H9 (cell line): ENCODE results near the gene U2AF1L4. TPM values are rescaled to one million over a fixed set of nuclear protein-coding genes. Genes with fewer than 3 reads are reported as not detected.

Source experiments
- DNase-seq: peaks from one replicate; pipeline ENCODE4 v3.0.0-alpha.2; 2017
- H2AFZ ChIP-seq: one replicate; pipeline ENCODE4 v1.6.1; 2013; ENCODE audit warnings: mild to moderate bottlenecking, low read length, control low read depth, moderate library complexity
- H2AK5ac ChIP-seq: 2 replicates; pipeline ENCODE4 v1.6.1; 2013; ENCODE audit warnings: low read length, control low read depth, mixed read lengths; ENCODE audit not compliant: insufficient read length
- H2BK120ac ChIP-seq: one replicate; pipeline ENCODE4 v1.6.1; 2013; ENCODE audit warnings: low read depth, mild to moderate bottlenecking, low read length, control low read depth, inconsistent platforms; ENCODE audit not compliant: poor library complexity, severe bottlenecking
- H2BK12ac ChIP-seq: 2 replicates; pipeline ENCODE4 v1.6.1; 2013; ENCODE audit warnings: low read length, control low read depth, mixed read lengths, low read depth; ENCODE audit not compliant: insufficient read length
- H2BK15ac ChIP-seq: 2 replicates; pipeline ENCODE4 v1.6.1; 2013; ENCODE audit warnings: low read depth, low read length, control low read depth
- H2BK20ac ChIP-seq: one replicate; pipeline ENCODE4 v1.6.1; 2013; ENCODE audit warnings: low read depth, mild to moderate bottlenecking, low read length, control low read depth, inconsistent platforms; ENCODE audit not compliant: poor library complexity, severe bottlenecking
- H2BK5ac ChIP-seq: 2 replicates; pipeline ENCODE4 v1.6.1; 2013; ENCODE audit warnings: low read length, control low read depth, mixed read lengths; ENCODE audit not compliant: insufficient read length
- H3K14ac ChIP-seq: 2 replicates; pipeline ENCODE4 v1.6.1; 2013; ENCODE audit warnings: low read length, control low read depth; ENCODE audit not compliant: insufficient read depth
- H3K18ac ChIP-seq: 2 replicates; pipeline ENCODE4 v1.6.1; 2013; ENCODE audit warnings: low read depth, mild to moderate bottlenecking, mixed read lengths, low read length, control low read depth; ENCODE audit not compliant: insufficient read length
- H3K23ac ChIP-seq: 2 replicates; pipeline ENCODE4 v1.6.1; 2013; ENCODE audit warnings: low read length, control low read depth, mixed read lengths, low read depth; ENCODE audit not compliant: insufficient read length
- H3K23me2 ChIP-seq: 2 replicates; pipeline ENCODE4 v1.6.1; 2013; ENCODE audit warnings: low read depth, mild to moderate bottlenecking, mixed read lengths, low read length, control low read depth; ENCODE audit not compliant: insufficient read length, poor library complexity, severe bottlenecking
- H3K27ac ChIP-seq: 2 replicates; pipeline ENCODE4 v1.5.1; 2013; ENCODE audit warnings: low read length, control low read depth, mixed read lengths, low read depth; ENCODE audit not compliant: insufficient read length
- H3K27me3 ChIP-seq: 2 replicates; pipeline ENCODE4 v1.6.1; 2013; ENCODE audit warnings: low read length, control low read depth, inconsistent platforms; ENCODE audit not compliant: insufficient read depth
- H3K4ac ChIP-seq: 2 replicates; pipeline ENCODE4 v1.6.1; 2013; ENCODE audit warnings: low read depth, mild to moderate bottlenecking, control low read depth, inconsistent platforms, low read length, moderate library complexity
- H3K4me1 ChIP-seq: 2 replicates; pipeline ENCODE4 v1.6.1; 2013; ENCODE audit warnings: low read length, control low read depth, inconsistent platforms; ENCODE audit not compliant: insufficient read depth
- H3K4me2 ChIP-seq: 2 replicates; pipeline ENCODE4 v1.6.1; 2013; ENCODE audit warnings: low read length, control low read depth, mixed read lengths; ENCODE audit not compliant: insufficient read length, insufficient read depth
- H3K56ac ChIP-seq: 2 replicates; pipeline ENCODE4 v1.6.1; 2013; ENCODE audit warnings: low read depth, mild to moderate bottlenecking, mixed read lengths, low read length, control low read depth; ENCODE audit not compliant: insufficient read length
- H3K79me1 ChIP-seq: 2 replicates; pipeline ENCODE4 v1.6.1; 2013; ENCODE audit warnings: low read depth, mild to moderate bottlenecking, moderate library complexity, low read length, control low read depth, inconsistent platforms; ENCODE audit not compliant: insufficient read depth, poor library complexity, severe bottlenecking
- H3K79me2 ChIP-seq: 2 replicates; pipeline ENCODE4 v1.6.1; 2013; ENCODE audit warnings: low read length, control low read depth, inconsistent platforms; ENCODE audit not compliant: insufficient read depth
- H3K9ac ChIP-seq: 2 replicates; pipeline ENCODE4 v1.6.1; 2013; ENCODE audit warnings: low read length, control low read depth, mixed read lengths; ENCODE audit not compliant: insufficient read length; ENCODE audit errors: extremely low read depth
- H3K9me3 ChIP-seq: one replicate; pipeline ENCODE4 v1.6.1; 2013; ENCODE audit warnings: low read depth, low read length, inconsistent platforms; ENCODE audit not compliant: control insufficient read depth
- H3T11ph ChIP-seq: one replicate; pipeline ENCODE4 v1.6.1; 2013; ENCODE audit warnings: mild to moderate bottlenecking, low read length, control low read depth, inconsistent platforms
- H4K20me1 ChIP-seq: one replicate; pipeline ENCODE4 v1.6.1; 2013; ENCODE audit not compliant: control insufficient read depth, insufficient read length, insufficient read depth
- H4K5ac ChIP-seq: 2 replicates; pipeline ENCODE4 v1.6.1; 2013; ENCODE audit warnings: low read depth, mild to moderate bottlenecking, mixed read lengths, low read length, control low read depth; ENCODE audit not compliant: insufficient read length
- H4K8ac ChIP-seq: replicated peaks from 2 replicates; pipeline ENCODE4 v1.6.1; 2013; ENCODE audit warnings: low read length, control low read depth, mixed read lengths, low read depth; ENCODE audit not compliant: insufficient read length
- H4K91ac ChIP-seq: 2 replicates; pipeline ENCODE4 v1.6.1; 2013; ENCODE audit warnings: low read depth, mild to moderate bottlenecking, moderate library complexity, mixed read lengths, low read length, control low read depth; ENCODE audit not compliant: insufficient read length
- H3K27ac Mint-ChIP-seq, 3 experiments: 2 replicates in 2 of 3; 3 replicates in 1 of 3; pipeline ENCODE4 v1.8.0; 2020 to 2021; ENCODE audit warnings: mixed read lengths in 3 of 3, mild to moderate bottlenecking in 1 of 3, moderate library complexity in 1 of 3
- H3K27me3 Mint-ChIP-seq: 2 replicates; pipeline ENCODE4 v1.8.0; 2021; ENCODE audit warnings: low read depth, mild to moderate bottlenecking, moderate library complexity, mixed read lengths
- H3K36me3 Mint-ChIP-seq, 3 experiments: 2 replicates in 2 of 3; 3 replicates in 1 of 3; pipeline ENCODE4 v1.8.0; 2020 to 2021; ENCODE audit warnings: low read depth in 3 of 3, mixed read lengths in 3 of 3; ENCODE audit not compliant: insufficient read depth in 1 of 3
- H3K4me1 Mint-ChIP-seq, 2 experiments: 2 replicates each; pipeline ENCODE4 v1.8.0; 2020; ENCODE audit warnings: mixed read lengths in 2 of 2
- H3K4me3 Mint-ChIP-seq, 2 experiments: 2 replicates in 1 of 2; 3 replicates in 1 of 2; pipeline ENCODE4 v1.8.0; 2020 to 2021; ENCODE audit warnings: mild to moderate bottlenecking in 2 of 2, mixed read lengths in 2 of 2, moderate library complexity in 1 of 2
- H3K9me3 Mint-ChIP-seq, 2 experiments: 2 replicates in 1 of 2; 3 replicates in 1 of 2; pipeline ENCODE4 v1.8.0; 2020; ENCODE audit warnings: mild to moderate bottlenecking in 2 of 2, mixed read lengths in 2 of 2, moderate library complexity in 1 of 2
- WGBS: extraction: QIAGEN DNeasy Blood & Tissue Kit; methylation state at CpG from one replicate; pipeline ENCODE4 v1.1.7; 2013; ENCODE audit warnings: missing lambda C conversion rate, low lambda C conversion rate, mixed read lengths; ENCODE audit not compliant: insufficient read length; ENCODE audit errors: extremely low coverage; 5-methylcytosine and 5-hydroxymethylcytosine counted together
- total RNA-seq: library from RNA; stranded (reverse); gene quantifications from 2 replicates; pipeline ENCODE4 v1.2.1, GENCODE V29; 2021
- TF ChIP-seq, protein P1 (sequence below): fragments of 200-600 bp; sonication (generic); conservative IDR thresholded peaks from 3 replicates; pipeline ENCODE4 v1.8.0; 2021; ENCODE audit warnings: antibody characterized with exemption, mild to moderate bottlenecking

U2AF1L4 gene
- total RNA-seq, 1 experiment from 2014 or later, result 16.8 TPM

DNA sequence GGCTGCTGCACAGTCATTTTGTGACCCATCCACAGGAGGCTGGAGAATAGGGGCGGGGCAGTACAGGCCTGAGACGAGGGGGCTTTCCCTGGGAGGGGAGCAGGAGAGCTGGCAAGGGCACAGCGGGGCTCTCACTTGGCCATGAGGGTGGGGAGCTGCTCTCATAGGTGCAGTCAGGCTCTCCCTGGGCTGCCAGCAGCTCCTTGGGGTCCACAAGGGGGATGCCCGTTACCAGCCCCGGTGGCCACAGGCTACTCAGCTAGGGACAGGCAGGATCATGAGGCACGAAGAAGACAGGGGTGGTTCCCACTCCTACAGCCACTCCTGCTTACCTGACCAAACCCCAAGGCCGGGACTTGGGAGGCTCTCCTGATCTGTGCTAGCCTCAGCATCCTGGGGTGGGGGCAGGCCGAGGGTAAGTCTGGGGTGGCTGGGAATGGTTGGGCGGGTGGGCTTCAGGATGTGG, 46.6 kb upstream of the U2AF1L4 start:
- Histone ChIP-seq H3K56ac (no peak overlapping the region), H3T11ph (no peak overlapping the region), H3K4me1 (no peaks in the 10 kb centered on the region), H4K91ac (no peak overlapping the region), H2BK12ac (no peak overlapping the region), H3K9me3 (no peaks in the 10 kb centered on the region), H3K23ac (no peak overlapping the region), H2BK120ac (no peak overlapping the region), H2BK5ac (no peak overlapping the region), H3K79me1 (no peaks in the 10 kb centered on the region), H3K18ac (no peak overlapping the region), H3K27ac (no peak overlapping the region), H3K4me2 (no peak overlapping the region), H3K14ac (no peak overlapping the region), H2AK5ac (no peak overlapping the region), H3K23me2 (peaks cover under 1% of the 10 kb centered on the region), H3K9ac (no peak overlapping the region), H4K5ac (no peak overlapping the region), H2BK20ac (no peak overlapping the region), H2AFZ (no peak overlapping the region), H4K8ac (no peak overlapping the region), H3K79me2 (no peaks in the 10 kb centered on the region), H3K4ac (no peak overlapping the region), H4K20me1 (peaks cover 3% of the 10 kb centered on the region), H2BK15ac (no peak overlapping the region), H3K27me3 (peaks cover 3% of the 10 kb centered on the region; the same call in 1 of the 2 replicates)
- Mint-ChIP-seq H3K4me3 (no peak overlapping the region), H3K27ac (peak overlapping the region in 1 of 3 experiments; percentile 52; a peak in 1 of 7 replicates), H3K36me3 (no peaks in the 10 kb centered on the region; a peak in 1 of 7 replicates), H3K27me3 (peaks cover 22% of the 10 kb centered on the region), H3K9me3 (no peaks in the 10 kb centered on the region), H3K4me1 (peaks cover 4 to 10% of the 10 kb centered on the region in 2 experiments)
- WGBS, result no CpG with 5 or more reads among the region's 9 CpGs
- TF ChIP-seq, protein P1, sequence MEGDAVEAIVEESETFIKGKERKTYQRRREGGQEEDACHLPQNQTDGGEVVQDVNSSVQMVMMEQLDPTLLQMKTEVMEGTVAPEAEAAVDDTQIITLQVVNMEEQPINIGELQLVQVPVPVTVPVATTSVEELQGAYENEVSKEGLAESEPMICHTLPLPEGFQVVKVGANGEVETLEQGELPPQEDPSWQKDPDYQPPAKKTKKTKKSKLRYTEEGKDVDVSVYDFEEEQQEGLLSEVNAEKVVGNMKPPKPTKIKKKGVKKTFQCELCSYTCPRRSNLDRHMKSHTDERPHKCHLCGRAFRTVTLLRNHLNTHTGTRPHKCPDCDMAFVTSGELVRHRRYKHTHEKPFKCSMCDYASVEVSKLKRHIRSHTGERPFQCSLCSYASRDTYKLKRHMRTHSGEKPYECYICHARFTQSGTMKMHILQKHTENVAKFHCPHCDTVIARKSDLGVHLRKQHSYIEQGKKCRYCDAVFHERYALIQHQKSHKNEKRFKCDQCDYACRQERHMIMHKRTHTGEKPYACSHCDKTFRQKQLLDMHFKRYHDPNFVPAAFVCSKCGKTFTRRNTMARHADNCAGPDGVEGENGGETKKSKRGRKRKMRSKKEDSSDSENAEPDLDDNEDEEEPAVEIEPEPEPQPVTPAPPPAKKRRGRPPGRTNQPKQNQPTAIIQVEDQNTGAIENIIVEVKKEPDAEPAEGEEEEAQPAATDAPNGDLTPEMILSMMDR, result no peak
- no peak for DNase-seq
